ENCODE measurements around the gene TSPAN9.

DNA sequence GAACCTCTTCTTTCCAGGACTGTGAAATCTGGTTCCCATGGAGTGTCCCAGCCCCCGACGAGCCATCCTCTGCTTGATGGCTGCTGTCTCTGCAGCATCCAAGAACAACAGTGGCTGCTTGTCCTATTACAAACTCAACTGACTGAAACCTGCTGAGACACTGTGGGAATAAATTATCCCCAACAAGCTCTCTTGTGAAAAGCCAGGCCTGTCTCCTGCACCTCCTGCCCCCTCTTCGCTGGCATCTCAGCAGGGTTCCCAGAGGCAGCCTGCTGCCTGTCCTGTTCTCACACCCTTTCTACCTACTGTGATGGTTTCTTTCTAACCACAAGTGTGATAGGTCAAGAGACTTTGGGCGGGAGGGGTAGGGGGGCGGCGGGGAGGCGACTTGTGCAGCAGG is 180.2 kb downstream of the TSPAN9 start:
- TF ChIP-seq, protein P1, sequence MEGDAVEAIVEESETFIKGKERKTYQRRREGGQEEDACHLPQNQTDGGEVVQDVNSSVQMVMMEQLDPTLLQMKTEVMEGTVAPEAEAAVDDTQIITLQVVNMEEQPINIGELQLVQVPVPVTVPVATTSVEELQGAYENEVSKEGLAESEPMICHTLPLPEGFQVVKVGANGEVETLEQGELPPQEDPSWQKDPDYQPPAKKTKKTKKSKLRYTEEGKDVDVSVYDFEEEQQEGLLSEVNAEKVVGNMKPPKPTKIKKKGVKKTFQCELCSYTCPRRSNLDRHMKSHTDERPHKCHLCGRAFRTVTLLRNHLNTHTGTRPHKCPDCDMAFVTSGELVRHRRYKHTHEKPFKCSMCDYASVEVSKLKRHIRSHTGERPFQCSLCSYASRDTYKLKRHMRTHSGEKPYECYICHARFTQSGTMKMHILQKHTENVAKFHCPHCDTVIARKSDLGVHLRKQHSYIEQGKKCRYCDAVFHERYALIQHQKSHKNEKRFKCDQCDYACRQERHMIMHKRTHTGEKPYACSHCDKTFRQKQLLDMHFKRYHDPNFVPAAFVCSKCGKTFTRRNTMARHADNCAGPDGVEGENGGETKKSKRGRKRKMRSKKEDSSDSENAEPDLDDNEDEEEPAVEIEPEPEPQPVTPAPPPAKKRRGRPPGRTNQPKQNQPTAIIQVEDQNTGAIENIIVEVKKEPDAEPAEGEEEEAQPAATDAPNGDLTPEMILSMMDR (IDR thresholded peaks at IDR 0.05; ENCODE audit: low read depth, low read length, missing input control): no peak
- TF ChIP-seq, protein P2, sequence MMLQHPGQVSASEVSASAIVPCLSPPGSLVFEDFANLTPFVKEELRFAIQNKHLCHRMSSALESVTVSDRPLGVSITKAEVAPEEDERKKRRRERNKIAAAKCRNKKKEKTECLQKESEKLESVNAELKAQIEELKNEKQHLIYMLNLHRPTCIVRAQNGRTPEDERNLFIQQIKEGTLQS (IDR thresholded peaks at IDR 0.05): no peak
- TF ChIP-seq SP1 (IDR thresholded peaks at IDR 0.05) (no peak), YY1 (IDR thresholded peaks at IDR 0.05) (no peak), JUND (IDR thresholded peaks at IDR 0.05) (no peak), EGR1 (IDR thresholded peaks at IDR 0.05; ENCODE audit: low read depth in 2 of 2) (no peak), TAF1 (conservative IDR thresholded peaks at IDR 0.05) (no peak)
- TF ChIP-seq, protein P3, sequence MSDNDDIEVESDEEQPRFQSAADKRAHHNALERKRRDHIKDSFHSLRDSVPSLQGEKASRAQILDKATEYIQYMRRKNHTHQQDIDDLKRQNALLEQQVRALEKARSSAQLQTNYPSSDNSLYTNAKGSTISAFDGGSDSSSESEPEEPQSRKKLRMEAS (IDR thresholded peaks at IDR 0.05): no peak
- TF ChIP-seq, protein P4, sequence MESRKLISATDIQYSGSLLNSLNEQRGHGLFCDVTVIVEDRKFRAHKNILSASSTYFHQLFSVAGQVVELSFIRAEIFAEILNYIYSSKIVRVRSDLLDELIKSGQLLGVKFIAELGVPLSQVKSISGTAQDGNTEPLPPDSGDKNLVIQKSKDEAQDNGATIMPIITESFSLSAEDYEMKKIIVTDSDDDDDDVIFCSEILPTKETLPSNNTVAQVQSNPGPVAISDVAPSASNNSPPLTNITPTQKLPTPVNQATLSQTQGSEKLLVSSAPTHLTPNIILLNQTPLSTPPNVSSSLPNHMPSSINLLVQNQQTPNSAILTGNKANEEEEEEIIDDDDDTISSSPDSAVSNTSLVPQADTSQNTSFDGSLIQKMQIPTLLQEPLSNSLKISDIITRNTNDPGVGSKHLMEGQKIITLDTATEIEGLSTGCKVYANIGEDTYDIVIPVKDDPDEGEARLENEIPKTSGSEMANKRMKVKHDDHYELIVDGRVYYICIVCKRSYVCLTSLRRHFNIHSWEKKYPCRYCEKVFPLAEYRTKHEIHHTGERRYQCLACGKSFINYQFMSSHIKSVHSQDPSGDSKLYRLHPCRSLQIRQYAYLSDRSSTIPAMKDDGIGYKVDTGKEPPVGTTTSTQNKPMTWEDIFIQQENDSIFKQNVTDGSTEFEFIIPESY (IDR thresholded peaks at IDR 0.05): no peak

Measured in liver (tissue), 3 donors.